NCI-H1092 treated with DMSO at 0.1 percent for 48 hours (cell line): ENCODE data around the gene PITX3.
"Not testable (repeated sequence)": the region's sequence is repeated elsewhere in the genome, so short reads cannot be mapped to it uniquely, and the experiment has no call there.

Experiments used
- DNase-seq: peaks from one replicate; lab custom pipeline; 2025; lab: John Stamatoyannopoulos, UW

Gene PITX3

GRCh38 chr10:102226542-102226870 lies 14.8 kb downstream of the PITX3 start:
- no peak for DNase-seq

GRCh38 chr10:102225646-102226541 lies 15.4 kb downstream of the PITX3 start, which contains the start of gene ELOVL3:
TSS of gene ELOVL3 (plus strand) at chr10:102226299. CDS start at chr10:102226549, 250 bp downstream.
- peak; percentile 85 for DNase-seq

GRCh38 chr10:102222797-102223196 lies 18.5 kb downstream of the PITX3 start:
- no peak for DNase-seq

- no peak for DNase-seq
Measured at GRCh38 chr10:102220612-102221011, 20.7 kb downstream of the PITX3 start.

DNA sequence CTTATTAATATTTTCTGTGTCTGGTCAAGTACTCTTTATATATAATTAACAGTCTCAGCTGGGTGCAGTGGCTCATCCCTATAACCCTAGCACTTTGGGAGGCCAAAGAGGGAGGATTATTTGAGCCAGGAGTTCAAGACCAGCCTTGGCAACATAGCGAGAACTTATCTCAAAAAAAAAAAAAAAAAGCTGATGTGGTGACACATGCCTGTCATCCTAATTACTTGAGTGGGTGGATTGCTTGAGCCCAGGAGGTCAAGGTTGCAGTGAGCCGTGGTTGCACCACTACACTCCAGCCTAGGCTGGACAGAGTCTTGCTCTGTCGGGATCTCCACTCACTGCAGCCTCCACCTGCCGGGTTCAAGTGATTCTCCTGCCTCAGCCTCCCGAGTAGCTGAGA lies 21.9 kb downstream of the PITX3 start:
- DNase-seq = no peak

- DNase-seq = not testable (repeated sequence)
Measured at GRCh38 chr10:102213599-102213998, 27.7 kb downstream of the PITX3 start.

DNA sequence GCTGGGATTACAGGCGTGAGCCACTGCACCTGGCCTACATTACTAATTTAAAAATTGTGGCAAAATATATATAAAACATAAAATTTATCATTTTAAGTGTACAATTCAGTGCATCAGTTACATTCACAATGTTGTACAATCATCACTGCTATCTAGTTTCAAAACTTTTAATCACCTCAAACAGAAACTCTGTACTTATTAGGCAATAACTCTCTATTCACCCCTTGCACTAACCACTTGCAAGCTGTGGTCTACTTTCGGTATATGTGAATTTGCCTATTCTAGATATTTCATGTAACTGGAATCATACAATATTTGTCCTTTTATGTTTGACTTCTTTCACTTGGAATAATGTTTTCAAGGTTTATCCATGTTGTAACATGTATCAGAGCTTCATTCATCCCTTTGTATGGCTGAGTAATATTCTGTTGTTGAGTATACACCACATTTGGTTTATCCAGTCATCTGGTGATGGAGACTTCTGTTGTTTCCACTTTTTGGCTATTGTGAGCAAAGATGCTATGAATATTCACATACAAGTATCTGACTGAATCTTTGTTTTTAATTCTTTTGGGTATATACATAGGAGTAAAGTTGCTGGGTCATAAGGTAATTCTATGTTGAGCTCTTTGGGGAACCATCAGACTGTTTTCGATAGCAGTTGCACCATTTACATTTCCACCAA lies 29.6 kb downstream of the PITX3 start:
- DNase-seq = no peak

DNA sequence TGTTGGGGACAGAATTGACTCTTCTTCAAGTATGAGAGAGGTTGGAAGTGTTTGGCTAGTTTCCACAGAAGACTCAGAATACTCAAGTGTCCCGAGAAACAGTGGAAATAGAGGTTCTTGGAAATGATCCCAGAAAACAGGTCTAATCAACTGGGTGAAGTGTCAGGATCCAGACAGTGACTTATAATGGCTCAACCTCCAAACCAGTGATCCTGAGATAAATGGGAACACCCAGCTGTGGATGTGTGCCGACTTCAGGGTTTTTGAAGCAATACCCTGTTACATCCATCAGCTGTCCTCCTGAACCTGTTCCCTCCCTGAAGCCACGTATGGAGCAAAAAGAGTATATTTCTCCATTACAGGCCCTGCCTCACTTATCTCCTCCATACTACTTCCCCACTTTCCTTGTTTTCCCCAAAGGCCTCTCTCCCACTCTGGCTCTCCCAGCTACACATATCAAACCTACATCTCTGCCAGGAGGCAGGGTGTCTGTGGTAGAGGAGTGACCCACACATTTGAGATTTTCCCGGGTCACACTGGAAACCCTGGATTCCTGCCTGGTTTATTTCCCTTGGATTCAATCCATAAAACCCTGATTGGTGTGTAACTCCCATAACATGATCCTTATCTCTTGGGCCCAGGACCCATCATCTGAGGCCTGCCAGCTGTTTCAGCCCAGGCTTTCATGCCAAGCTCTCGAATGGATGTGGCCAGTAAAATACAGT lies 32.8 kb downstream of the PITX3 start:
- peak; percentile 5 for DNase-seq

DNA sequence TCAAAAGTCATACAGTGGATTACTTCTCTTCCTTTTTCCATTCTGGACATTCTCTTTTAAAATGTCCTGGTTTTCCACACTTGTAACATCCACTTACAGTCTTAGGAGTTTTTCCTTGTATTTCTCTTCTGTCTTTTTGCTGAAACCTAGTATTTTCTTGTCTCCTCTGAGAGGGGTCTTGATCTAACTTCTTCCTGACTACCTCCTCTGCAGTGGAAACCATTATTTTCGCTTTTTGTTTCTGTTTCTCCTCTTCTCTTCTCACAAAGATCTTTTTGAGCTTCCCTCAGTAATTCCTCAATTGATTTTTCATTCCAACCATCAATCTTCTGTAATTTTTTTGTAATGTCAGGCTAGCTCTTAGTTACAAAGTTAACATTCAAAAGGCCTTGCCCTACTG lies 38.9 kb downstream of the PITX3 start:
- DNase-seq = no peak

DNA sequence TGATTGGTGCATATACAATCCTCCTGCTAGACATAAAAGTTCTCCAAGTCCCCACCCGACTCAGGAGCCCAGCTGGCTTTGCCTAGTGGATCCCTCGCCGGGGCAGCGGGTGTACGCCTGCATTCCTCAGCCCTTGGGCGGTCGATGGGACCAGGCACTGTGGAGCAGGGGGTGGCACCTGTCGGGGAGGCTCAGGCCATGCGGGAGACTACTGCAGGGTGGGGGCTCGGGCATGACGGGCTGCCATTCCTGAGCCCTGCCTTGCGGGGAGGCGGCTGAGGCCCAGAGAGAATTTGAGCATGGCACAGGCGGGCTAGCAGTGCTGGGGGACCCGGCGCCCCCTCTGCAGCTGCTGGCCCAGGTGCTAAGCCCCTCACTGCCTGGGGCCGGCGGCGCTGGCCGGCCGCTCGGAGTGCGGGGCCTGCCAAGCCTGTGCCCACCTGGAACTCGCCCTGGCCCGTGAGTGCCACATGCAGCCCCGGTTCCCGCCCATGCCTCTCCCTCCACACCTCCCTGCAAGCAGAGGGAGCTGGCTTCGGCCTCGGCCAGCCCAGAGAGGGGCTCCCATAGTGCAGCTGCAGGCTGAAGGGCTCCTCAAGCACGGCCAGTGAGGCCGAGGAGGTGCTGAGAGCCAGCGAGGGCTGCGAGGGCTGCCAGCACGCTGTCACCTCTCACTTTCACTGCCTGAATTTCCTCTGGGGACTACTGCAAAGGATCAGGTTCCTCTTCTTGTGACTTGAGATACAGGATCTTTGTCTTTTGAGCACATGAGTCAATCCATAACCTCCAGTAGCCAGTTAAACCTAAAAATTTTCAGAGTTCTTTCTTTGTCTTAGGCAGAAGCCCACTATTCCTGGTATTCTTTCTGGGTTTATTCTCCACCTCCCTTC lies 40.3 kb downstream of the PITX3 start:
- no peak for DNase-seq

- DNase-seq = no peak
Measured at GRCh38 chr10:102198027-102198426, 43.3 kb downstream of the PITX3 start.

- no peak for DNase-seq
Measured at GRCh38 chr10:102196893-102197292, 44.4 kb downstream of the PITX3 start.

DNA sequence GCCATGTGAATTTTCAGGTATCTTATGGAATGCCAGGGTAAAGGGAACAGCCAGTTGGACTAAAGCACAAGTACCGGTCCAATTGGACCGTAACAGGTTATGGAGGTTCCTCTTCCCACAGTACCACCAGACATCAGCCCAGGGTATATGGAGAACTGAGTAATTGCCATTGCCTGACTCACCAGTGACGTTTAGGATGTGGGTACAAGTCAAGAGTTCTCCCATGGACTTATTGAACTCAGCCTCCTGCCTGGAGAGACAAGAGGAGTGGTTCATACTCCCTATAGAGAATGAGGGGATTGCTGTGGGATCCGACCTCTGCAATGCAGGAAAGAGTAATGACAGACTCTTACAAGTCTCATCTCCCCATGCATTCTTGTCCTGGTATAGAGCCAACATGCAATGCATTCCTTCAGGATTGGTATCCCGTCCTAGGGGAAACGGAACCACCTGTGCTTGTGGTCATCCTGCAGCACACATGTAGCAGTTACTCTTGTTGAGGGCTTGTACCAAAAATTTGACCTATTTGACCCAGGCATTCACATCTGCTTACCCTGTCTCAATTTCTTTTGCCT lies 45.9 kb downstream of the PITX3 start:
- no peak for DNase-seq

GRCh38 chr10:102191956-102192355 lies 49.4 kb downstream of the PITX3 start:
- no peak for DNase-seq

DNA sequence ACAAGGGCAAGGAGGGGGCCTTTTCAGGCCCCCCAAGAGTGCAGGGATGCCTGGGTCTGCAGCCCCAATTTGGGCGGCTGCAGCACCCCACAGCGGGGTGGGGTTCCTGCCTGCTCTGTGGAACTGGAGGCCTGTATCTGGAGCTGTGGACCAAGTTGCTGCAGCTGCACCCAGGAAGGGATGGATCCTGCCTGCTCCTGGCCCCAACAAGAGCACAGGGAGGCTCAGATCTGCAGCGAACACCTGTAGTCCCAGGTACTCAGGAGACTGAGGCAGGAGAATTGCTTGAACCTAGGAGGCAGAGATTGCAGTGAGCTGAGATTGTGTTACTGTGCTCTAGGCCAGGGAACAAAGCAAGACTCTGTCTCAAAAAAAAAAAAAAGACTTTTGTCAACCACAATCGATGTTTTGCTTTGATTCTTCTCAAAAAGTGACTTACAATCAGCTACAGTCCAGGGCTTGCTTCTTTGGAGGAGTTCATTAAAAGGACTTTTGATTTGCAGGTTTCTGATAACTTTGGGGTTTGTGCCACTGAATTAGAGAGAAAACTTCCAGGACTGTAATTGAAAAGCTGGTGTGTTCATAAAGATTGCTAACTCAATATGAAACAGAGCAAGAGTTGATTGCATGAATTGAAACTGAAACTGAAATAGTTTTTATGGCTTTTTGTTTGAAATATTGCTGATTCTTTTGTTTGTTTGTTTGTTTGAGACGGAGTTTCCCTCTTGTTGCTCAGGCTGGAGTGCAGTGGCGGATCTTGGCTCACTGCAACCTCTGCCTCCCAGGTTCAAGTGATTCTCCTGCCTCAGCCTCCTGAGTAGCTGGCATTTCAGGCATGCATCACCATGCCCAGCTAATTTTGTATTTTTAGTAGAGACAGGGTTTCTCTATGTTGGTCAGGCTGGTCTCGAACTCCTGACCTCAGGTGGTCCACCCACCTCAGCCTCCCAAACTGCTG lies 52.1 kb downstream of the PITX3 start:
- not testable (repeated sequence) for DNase-seq

DNA sequence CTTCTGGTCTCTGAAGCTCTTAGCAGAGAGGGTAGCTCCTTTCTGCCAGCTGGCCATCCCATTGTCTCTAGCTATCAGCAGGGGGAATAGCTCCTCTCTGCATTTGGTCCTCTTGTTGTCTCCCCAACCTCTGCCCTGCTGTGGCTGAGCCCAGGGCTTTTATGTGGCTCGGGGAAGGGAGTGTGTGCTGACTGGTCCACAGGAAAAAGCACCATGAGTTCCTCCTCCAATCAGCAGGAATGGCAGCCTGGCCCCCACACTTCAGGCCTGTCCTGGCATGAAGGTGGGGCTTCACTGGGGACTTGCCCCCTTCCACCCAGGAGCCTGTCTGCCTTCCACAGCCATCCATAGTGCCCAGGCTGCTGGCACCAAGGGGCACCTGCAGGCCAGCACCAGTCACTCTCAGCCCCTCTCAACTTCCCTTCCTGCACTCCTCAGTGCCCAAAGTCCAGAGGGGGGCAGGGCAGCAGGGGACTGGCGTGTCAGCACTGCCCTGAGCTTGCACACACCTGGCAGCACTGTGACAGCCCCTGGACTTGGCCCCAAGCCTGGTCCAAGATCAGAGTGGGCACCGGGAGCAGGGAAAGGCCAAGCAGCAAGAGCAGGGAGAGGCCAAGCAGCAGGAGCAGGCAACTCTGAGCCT lies 52.9 kb downstream of the PITX3 start:
- DNase-seq = no peak

DNA sequence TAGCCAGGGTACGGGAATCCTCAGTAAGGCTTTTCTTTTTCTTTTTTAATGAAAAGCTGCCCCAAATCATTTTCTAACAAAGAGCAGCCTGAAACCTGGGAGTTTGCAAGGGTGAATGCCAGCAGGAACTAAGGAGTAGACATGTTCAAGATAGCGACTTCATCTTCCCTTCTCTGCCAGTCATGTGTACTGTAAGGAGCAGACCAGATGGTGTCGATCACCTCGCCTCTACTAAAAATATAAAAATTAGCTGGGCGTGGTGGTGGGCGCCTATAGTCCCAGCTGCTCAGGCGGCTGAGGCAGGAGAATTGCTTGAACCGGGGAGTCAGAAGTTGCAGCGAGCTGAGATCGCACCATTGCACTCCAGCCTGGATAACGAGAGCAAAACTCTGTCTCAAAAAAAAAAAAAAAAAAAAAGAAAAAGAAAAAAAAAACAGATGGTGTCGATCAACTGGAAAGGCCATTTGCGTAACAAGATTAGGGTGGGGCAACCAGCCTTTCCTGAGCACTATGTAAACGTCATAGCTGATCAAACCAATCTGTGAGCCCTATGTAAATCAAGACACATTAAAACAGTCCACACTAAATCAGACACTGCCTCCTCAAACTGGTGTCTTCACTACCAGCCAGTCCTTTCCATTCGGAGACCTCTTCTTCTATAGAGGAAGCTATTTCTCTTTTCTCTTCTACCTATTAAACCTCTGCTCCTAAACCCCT lies 55.3 kb downstream of the PITX3 start:
- no peak for DNase-seq

DNA sequence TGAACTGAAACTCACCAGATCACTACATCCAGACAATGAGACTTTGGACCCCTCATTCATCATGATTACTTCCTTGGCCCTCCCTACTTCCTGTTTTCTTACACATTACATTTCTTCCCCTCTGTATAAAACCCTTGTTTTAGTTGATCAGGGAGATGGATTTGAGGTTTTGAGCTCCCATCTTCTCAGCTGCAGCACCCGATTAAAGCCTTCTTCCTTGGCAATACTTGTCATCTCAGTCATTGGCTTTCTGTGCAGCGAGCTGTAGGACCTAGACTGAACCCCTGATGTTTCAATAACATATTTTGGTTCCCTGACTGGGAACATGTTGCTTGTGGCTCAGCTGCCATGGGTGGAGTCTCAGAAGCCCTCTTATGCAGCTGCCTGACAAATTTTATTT lies 56.0 kb downstream of the PITX3 start:
- DNase-seq = no peak

DNA sequence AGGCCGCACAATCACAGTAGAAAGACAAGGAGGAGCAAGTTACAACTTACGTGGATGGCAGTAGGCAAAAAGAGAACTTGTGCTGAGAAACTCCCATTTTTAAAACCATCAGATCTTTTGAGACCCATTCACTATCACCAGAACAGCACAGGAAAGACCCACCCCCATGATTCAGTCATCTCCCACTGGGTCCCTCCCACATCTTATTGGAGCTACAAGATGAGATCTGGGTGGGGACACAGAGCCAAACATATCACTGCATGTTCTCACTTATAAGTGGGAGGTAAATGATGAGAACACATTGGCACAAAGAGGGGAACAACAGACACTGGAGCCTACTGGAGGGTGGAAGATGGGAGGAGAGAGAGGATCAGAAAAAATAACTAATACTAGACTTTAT lies 56.7 kb downstream of the PITX3 start:
- DNase-seq = no peak
